Mesenchymal stem cell (in vitro differentiated cells and primary cell): ENCODE results near the gene CXCL5. TPM values are rescaled to one million over a fixed set of nuclear protein-coding genes. Genes with fewer than 3 reads are reported as not detected.

Experiments
- small RNA-seq: library from polyadenylated mRNA; stranded (forward); fragments of <200 nt; extraction: miRNeasy Mini kit (QIAGEN cat#:217004); gene quantifications from one replicate; pipeline ENCODE3, GENCODE V24; 2013; ENCODE audit warnings: low read depth

Gene CXCL5

Small RNA genes within 50 kb of the gene (small RNA-seq; reads per million reads assigned to genes)
- gene RN7SL218P = not detected
